CD4-positive, alpha-beta T cell treated with Interleukin-4 for 4 hours (primary cell): ENCODE results near the gene PLA2G4C.

Experiments used
- DNase-seq: peaks from one replicate; pipeline ENCODE4 v3.0.0-alpha.2; 2020

Gene PLA2G4C

GRCh38 chr19:48110350-48110966, at the start of gene PLA2G4C:
Gene PLA2G4C (minus strand): TSS chr19:48110817. CDS start chr19:48106529, 4,288 bp downstream.
- peak; percentile 65 for DNase-seq

- DNase-seq: no peak
Observed at GRCh38 chr19:48158210-48158790, 47.7 kb upstream of the PLA2G4C start.

GRCh38 chr19:48154003-48154402, 43.4 kb upstream of the PLA2G4C start:
- no peak for DNase-seq

GRCh38 chr19:48152551-48152950, 41.9 kb upstream of the PLA2G4C start:
- DNase-seq: peak; percentile 78

GRCh38 chr19:48149430-48149829, 38.8 kb upstream of the PLA2G4C start:
- no peak for DNase-seq

GRCh38 chr19:48148576-48148975, 38.0 kb upstream of the PLA2G4C start:
- DNase-seq: no peak

- DNase-seq: no peak
Observed at GRCh38 chr19:48147597-48148175, 37.1 kb upstream of the PLA2G4C start.

- DNase-seq: no peak
Observed at GRCh38 chr19:48139053-48139452, 28.4 kb upstream of the PLA2G4C start.

- no peak for DNase-seq
Observed at GRCh38 chr19:48137411-48137810, 26.8 kb upstream of the PLA2G4C start.

- no peak for DNase-seq
Observed at GRCh38 chr19:48136547-48136946, 25.9 kb upstream of the PLA2G4C start.

GRCh38 chr19:48135411-48135810, 24.8 kb upstream of the PLA2G4C start:
- no peak for DNase-seq

GRCh38 chr19:48133094-48133493, 22.5 kb upstream of the PLA2G4C start:
- no peak for DNase-seq

- DNase-seq: no peak
Observed at GRCh38 chr19:48127561-48127960, 16.9 kb upstream of the PLA2G4C start.

GRCh38 chr19:48123907-48124651, 13.5 kb upstream of the PLA2G4C start:
- DNase-seq: no peak

GRCh38 chr19:48122421-48122820, 11.8 kb upstream of the PLA2G4C start:
- DNase-seq: no peak

- DNase-seq: no peak
Observed at GRCh38 chr19:48121909-48122371, 11.3 kb upstream of the PLA2G4C start.

- DNase-seq: no peak
Observed at GRCh38 chr19:48121066-48121465, 10.4 kb upstream of the PLA2G4C start.

GRCh38 chr19:48120505-48120904, 9.9 kb upstream of the PLA2G4C start:
- no peak for DNase-seq

- no peak for DNase-seq
Observed at GRCh38 chr19:48118131-48118517, 7.5 kb upstream of the PLA2G4C start.

- DNase-seq: no peak
Observed at GRCh38 chr19:48117515-48118130, 7.0 kb upstream of the PLA2G4C start.

GRCh38 chr19:48113190-48113917, 2.7 kb upstream of the PLA2G4C start:
- no peak for DNase-seq

- DNase-seq: no peak
Observed at GRCh38 chr19:48111280-48111679, 663 bp upstream of the PLA2G4C start.
